SK-N-SH treated with all-trans-retinoic acid at 6 μM for 48 hours (cell line): ENCODE data around the gene GPC3.

Experiments used
- ATAC-seq: fragments of 200-7000 bp; cut with Tn5 transposase; 3 replicates; pipeline ENCODE4 v1.9.1; 2020; ENCODE audit warnings: mild to moderate bottlenecking, moderate library complexity
- ARNTL ChIP-seq: fragments of 450-650 bp; formaldehyde crosslinking; IDR thresholded peaks from 2 replicates; pipeline ENCODE4 v1.5.0; 2020; ENCODE audit warnings: low read depth, mild to moderate bottlenecking, moderate library complexity, borderline replicate concordance
- BACH2 ChIP-seq: fragments of 250-450 bp; sonication (Bioruptor Pico); IDR thresholded peaks from 2 replicates; pipeline ENCODE4 v1.9.0; 2021; ENCODE audit warnings: mild to moderate bottlenecking, borderline replicate concordance
- CSDC2 ChIP-seq: fragments of 250-450 bp; sonication (Bioruptor Pico); IDR thresholded peaks from 2 replicates; pipeline ENCODE4 v1.5.0; 2020; ENCODE audit warnings: mild to moderate bottlenecking, moderate library complexity
- ESRRG ChIP-seq: fragments of 250-450 bp; sonication (Bioruptor Pico); IDR thresholded peaks from 2 replicates; pipeline ENCODE4 v1.6.1; 2021; ENCODE audit warnings: mild to moderate bottlenecking
- GLIS3 ChIP-seq: fragments of 250-450 bp; sonication (Bioruptor Pico); IDR thresholded peaks from 2 replicates; pipeline ENCODE4 v1.5.0; 2020; ENCODE audit warnings: mild to moderate bottlenecking, moderate library complexity
- ISL1 ChIP-seq: fragments of 250-450 bp; sonication (Bioruptor Pico); IDR thresholded peaks from 2 replicates; pipeline ENCODE4 v2.1.2; 2022; ENCODE audit warnings: mild to moderate bottlenecking, moderate library complexity
- OSR1 ChIP-seq: fragments of 250-450 bp; sonication (Bioruptor Pico); IDR thresholded peaks from 2 replicates; pipeline ENCODE4 v1.8.0; 2022; ENCODE audit warnings: moderate library complexity, mild to moderate bottlenecking, inconsistent platforms
- PPARA ChIP-seq: fragments of 250-450 bp; sonication (Bioruptor Pico); IDR thresholded peaks from 2 replicates; pipeline ENCODE4 v1.5.0; 2020; ENCODE audit warnings: mild to moderate bottlenecking, borderline replicate concordance
- RARB ChIP-seq: fragments of 250-450 bp; sonication (Bioruptor Pico); IDR thresholded peaks from 2 replicates; pipeline ENCODE4 v1.8.0; 2021; ENCODE audit warnings: mild to moderate bottlenecking, moderate library complexity
- TCF4 ChIP-seq: fragments of 250-450 bp; sonication (Bioruptor Pico); IDR thresholded peaks from 2 replicates; pipeline ENCODE4 v1.8.0; 2021; ENCODE audit warnings: mild to moderate bottlenecking, moderate library complexity, borderline replicate concordance
- TOX ChIP-seq: fragments of 250-450 bp; sonication (Bioruptor Pico); IDR thresholded peaks from 2 replicates; pipeline ENCODE4 v1.8.0; 2021; ENCODE audit warnings: mild to moderate bottlenecking, moderate library complexity, borderline replicate concordance
- ZC3H10 ChIP-seq: fragments of 250-450 bp; sonication (Bioruptor Pico); IDR thresholded peaks from 2 replicates; pipeline ENCODE4 v1.5.1; 2021; ENCODE audit warnings: mild to moderate bottlenecking, moderate library complexity
- ZFP3 ChIP-seq: fragments of 250-450 bp; sonication (Bioruptor Pico); IDR thresholded peaks from 2 replicates; pipeline ENCODE4 v1.5.0; 2020; ENCODE audit warnings: mild to moderate bottlenecking, moderate library complexity
- ZFP30 ChIP-seq: fragments of 450-650 bp; formaldehyde crosslinking; IDR thresholded peaks from 2 replicates; pipeline ENCODE4 v1.5.0; 2022; ENCODE audit warnings: mild to moderate bottlenecking, moderate library complexity
- ZNF565 ChIP-seq: fragments of 450-650 bp; formaldehyde crosslinking; conservative IDR thresholded peaks from 2 replicates; pipeline ENCODE4 v1.5.0; 2020; ENCODE audit warnings: low read depth, mild to moderate bottlenecking, moderate library complexity
- ZNF70 ChIP-seq: fragments of 450-650 bp; formaldehyde crosslinking; IDR thresholded peaks from 2 replicates; pipeline ENCODE4 v1.5.0; 2020; ENCODE audit warnings: mild to moderate bottlenecking, moderate library complexity
- ZNF8 ChIP-seq: fragments of 450-650 bp; formaldehyde crosslinking; IDR thresholded peaks from 2 replicates; pipeline ENCODE4 v1.5.0; 2020; ENCODE audit warnings: mild to moderate bottlenecking, moderate library complexity
- TF ChIP-seq, protein P1 (sequence below): fragments of 250-450 bp; sonication (Bioruptor Pico); IDR thresholded peaks from 2 replicates; pipeline ENCODE4 v1.5.0; 2020; ENCODE audit warnings: mild to moderate bottlenecking, moderate library complexity
- TF ChIP-seq, protein P2 (sequence below): fragments of 250-450 bp; sonication (Bioruptor Pico); IDR thresholded peaks from 2 replicates; pipeline ENCODE4 v1.5.1; 2021; ENCODE audit warnings: mild to moderate bottlenecking, moderate library complexity
- TF ChIP-seq, protein P3 (sequence below): fragments of 250-450 bp; sonication (Bioruptor Pico); IDR thresholded peaks from 2 replicates; pipeline ENCODE4 v1.8.0; 2020; ENCODE audit warnings: mild to moderate bottlenecking, moderate library complexity, borderline replicate concordance
- TF ChIP-seq, protein P4 (sequence below): fragments of 250-450 bp; sonication (Bioruptor Pico); IDR thresholded peaks from 2 replicates; pipeline ENCODE4 v1.8.0; 2021; ENCODE audit warnings: low read depth, mild to moderate bottlenecking, moderate library complexity, borderline replicate concordance
- TF ChIP-seq, protein P5 (sequence below): fragments of 250-450 bp; sonication (Bioruptor Pico); IDR thresholded peaks from 2 replicates; pipeline ENCODE4 v1.5.1; 2020; ENCODE audit warnings: low read depth, mild to moderate bottlenecking, moderate library complexity

GPC3 gene

DNA sequence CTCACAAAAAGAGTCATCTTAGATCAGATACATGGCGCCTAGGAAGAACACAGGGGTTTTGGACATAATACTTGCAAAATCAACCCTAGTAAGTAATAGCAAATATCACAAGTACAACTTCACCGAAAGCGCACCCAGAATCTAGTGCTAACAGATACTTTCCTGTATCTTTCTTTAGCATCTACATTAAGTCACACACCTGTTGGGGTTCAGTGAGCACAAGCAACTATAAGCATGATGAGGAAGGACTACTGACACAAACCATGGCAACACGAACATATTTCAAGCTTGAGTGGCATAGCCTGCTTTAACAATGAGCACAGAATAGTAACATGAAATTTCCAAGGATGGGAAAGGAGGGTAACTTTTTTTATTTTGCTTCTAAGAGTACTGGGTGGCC lies 116.1 kb downstream of the GPC3 start (continued):
- TF ChIP-seq RARB (CRISPR knock-in tag) = no peak
- no peak for TF ChIP-seq OSR1 (CRISPR knock-in tag)
- no peak for TF ChIP-seq CSDC2 (CRISPR knock-in tag)
- TF ChIP-seq ZNF8 (CRISPR knock-in tag) = no peak
- no peak for TF ChIP-seq TCF4 (CRISPR knock-in tag)

DNA sequence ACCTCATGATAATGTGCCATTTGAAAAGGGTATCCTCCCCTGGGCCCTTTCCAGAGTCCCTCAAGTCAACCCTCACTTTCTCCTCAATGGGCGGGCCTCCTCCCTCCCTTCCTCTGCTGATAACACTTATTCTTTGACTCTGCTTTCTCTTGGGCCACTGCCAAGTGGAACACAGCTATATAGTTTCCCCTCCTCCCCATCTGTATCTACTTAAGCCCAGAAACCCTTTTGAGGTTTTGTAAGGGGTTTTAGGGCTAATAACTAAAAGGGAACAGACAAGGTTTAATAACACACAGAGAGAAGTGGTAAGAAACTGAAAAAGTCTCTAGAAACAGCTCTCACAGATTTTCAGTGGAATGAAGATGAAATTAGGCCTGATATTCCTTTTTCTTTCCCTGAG lies 116.7 kb downstream of the GPC3 start:
- TF ChIP-seq ZNF8 (CRISPR knock-in tag) (no peak), TCF4 (CRISPR knock-in tag) (no peak), OSR1 (CRISPR knock-in tag) (no peak), ZNF565 (CRISPR knock-in tag) (no peak), GLIS3 (CRISPR knock-in tag) (no peak), CSDC2 (CRISPR knock-in tag) (no peak), BACH2 (no peak), ZFP3 (CRISPR knock-in tag) (no peak), ZNF70 (CRISPR knock-in tag) (no peak), ZFP30 (CRISPR knock-in tag) (no peak), ZC3H10 (CRISPR knock-in tag) (no peak), PPARA (CRISPR knock-in tag) (no peak), ARNTL (CRISPR knock-in tag) (no peak)
- TF ChIP-seq, protein P1, sequence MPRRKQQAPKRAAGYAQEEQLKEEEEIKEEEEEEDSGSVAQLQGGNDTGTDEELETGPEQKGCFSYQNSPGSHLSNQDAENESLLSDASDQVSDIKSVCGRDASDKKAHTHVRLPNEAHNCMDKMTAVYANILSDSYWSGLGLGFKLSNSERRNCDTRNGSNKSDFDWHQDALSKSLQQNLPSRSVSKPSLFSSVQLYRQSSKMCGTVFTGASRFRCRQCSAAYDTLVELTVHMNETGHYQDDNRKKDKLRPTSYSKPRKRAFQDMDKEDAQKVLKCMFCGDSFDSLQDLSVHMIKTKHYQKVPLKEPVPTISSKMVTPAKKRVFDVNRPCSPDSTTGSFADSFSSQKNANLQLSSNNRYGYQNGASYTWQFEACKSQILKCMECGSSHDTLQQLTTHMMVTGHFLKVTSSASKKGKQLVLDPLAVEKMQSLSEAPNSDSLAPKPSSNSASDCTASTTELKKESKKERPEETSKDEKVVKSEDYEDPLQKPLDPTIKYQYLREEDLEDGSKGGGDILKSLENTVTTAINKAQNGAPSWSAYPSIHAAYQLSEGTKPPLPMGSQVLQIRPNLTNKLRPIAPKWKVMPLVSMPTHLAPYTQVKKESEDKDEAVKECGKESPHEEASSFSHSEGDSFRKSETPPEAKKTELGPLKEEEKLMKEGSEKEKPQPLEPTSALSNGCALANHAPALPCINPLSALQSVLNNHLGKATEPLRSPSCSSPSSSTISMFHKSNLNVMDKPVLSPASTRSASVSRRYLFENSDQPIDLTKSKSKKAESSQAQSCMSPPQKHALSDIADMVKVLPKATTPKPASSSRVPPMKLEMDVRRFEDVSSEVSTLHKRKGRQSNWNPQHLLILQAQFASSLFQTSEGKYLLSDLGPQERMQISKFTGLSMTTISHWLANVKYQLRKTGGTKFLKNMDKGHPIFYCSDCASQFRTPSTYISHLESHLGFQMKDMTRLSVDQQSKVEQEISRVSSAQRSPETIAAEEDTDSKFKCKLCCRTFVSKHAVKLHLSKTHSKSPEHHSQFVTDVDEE (CRISPR knock-in tag) = no peak
- TF ChIP-seq, protein P2, sequence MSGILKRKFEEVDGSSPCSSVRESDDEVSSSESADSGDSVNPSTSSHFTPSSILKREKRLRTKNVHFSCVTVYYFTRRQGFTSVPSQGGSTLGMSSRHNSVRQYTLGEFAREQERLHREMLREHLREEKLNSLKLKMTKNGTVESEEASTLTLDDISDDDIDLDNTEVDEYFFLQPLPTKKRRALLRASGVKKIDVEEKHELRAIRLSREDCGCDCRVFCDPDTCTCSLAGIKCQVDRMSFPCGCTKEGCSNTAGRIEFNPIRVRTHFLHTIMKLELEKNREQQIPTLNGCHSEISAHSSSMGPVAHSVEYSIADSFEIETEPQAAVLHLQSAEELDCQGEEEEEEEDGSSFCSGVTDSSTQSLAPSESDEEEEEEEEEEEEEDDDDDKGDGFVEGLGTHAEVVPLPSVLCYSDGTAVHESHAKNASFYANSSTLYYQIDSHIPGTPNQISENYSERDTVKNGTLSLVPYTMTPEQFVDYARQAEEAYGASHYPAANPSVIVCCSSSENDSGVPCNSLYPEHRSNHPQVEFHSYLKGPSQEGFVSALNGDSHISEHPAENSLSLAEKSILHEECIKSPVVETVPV (CRISPR knock-in tag) = no peak
- TF ChIP-seq, protein P3, sequence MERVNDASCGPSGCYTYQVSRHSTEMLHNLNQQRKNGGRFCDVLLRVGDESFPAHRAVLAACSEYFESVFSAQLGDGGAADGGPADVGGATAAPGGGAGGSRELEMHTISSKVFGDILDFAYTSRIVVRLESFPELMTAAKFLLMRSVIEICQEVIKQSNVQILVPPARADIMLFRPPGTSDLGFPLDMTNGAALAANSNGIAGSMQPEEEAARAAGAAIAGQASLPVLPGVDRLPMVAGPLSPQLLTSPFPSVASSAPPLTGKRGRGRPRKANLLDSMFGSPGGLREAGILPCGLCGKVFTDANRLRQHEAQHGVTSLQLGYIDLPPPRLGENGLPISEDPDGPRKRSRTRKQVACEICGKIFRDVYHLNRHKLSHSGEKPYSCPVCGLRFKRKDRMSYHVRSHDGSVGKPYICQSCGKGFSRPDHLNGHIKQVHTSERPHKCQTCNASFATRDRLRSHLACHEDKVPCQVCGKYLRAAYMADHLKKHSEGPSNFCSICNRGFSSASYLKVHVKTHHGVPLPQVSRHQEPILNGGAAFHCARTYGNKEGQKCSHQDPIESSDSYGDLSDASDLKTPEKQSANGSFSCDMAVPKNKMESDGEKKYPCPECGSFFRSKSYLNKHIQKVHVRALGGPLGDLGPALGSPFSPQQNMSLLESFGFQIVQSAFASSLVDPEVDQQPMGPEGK (CRISPR knock-in tag) = no peak
- TF ChIP-seq, protein P4, sequence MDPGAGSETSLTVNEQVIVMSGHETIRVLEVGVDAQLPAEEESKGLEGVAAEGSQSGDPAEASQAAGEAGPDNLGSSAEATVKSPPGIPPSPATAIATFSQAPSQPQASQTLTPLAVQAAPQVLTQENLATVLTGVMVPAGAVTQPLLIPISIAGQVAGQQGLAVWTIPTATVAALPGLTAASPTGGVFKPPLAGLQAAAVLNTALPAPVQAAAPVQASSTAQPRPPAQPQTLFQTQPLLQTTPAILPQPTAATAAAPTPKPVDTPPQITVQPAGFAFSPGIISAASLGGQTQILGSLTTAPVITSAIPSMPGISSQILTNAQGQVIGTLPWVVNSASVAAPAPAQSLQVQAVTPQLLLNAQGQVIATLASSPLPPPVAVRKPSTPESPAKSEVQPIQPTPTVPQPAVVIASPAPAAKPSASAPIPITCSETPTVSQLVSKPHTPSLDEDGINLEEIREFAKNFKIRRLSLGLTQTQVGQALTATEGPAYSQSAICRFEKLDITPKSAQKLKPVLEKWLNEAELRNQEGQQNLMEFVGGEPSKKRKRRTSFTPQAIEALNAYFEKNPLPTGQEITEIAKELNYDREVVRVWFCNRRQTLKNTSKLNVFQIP (CRISPR knock-in tag) = no peak
- ATAC-seq = no peak

DNA sequence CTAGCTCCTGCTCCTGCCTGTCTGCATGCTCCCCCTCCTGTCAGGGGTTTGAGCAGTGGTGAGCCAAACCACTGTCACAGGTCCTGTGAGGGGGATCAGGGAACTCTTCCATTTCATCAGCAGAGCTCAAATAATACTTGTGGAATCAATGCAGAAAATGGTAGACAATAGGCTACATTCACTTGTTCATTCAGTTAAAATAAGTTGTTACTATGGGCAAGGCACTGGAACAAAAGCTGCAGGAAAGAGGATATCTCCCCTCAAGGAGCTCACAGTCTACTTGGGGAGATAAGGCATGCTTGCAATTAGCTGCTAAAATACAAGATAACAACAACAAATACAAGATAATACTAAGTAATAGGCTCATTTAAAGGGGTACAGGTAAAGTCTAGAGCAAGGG lies 117.1 kb downstream of the GPC3 start:
- ATAC-seq = no peak
- TF ChIP-seq BACH2 (no peak), ZFP30 (CRISPR knock-in tag) (no peak), ISL1 (no peak), ZFP3 (CRISPR knock-in tag) (no peak), CSDC2 (CRISPR knock-in tag) (no peak), ARNTL (CRISPR knock-in tag) (no peak), TOX (CRISPR knock-in tag) (no peak), ESRRG (CRISPR knock-in tag) (no peak), PPARA (CRISPR knock-in tag) (no peak)
- TF ChIP-seq, protein P3 (CRISPR knock-in tag) = no peak
- TF ChIP-seq, protein P5, sequence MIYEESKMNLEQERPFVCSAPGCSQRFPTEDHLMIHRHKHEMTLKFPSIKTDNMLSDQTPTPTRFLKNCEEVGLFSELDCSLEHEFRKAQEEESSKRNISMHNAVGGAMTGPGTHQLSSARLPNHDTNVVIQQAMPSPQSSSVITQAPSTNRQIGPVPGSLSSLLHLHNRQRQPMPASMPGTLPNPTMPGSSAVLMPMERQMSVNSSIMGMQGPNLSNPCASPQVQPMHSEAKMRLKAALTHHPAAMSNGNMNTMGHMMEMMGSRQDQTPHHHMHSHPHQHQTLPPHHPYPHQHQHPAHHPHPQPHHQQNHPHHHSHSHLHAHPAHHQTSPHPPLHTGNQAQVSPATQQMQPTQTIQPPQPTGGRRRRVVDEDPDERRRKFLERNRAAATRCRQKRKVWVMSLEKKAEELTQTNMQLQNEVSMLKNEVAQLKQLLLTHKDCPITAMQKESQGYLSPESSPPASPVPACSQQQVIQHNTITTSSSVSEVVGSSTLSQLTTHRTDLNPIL (CRISPR knock-in tag) = no peak
- TF ChIP-seq, protein P4 (CRISPR knock-in tag) = no peak
